ENCODE measurements around the gene UBE2Q2.

The UBE2Q2 gene

GRCh38 chr15:75814794-75815193 lies 28.5 kb upstream of the UBE2Q2 start:
- TF ChIP-seq JUND (IDR thresholded peaks at IDR 0.05; ENCODE audit: low read depth): no peak
- in situ Hi-C loops (cut with HindIII; ENCODE audit: low pct_unique_long_range_greater_than_20kb, low sequenced_read_pairs): no loop called here
- DNase-seq (ENCODE audit: low read depth in 1 of 2, low spot score in 1 of 2): no peak

GRCh38 chr15:75815811-75816719 lies 27.2 kb upstream of the UBE2Q2 start:
- no peak for DNase-seq (ENCODE audit: low read depth in 1 of 2, low spot score in 1 of 2)
- no peak for TF ChIP-seq JUND (IDR thresholded peaks at IDR 0.05; ENCODE audit: low read depth)
- in situ Hi-C loops (cut with HindIII; ENCODE audit: low pct_unique_long_range_greater_than_20kb, low sequenced_read_pairs): no loop called here

DNA sequence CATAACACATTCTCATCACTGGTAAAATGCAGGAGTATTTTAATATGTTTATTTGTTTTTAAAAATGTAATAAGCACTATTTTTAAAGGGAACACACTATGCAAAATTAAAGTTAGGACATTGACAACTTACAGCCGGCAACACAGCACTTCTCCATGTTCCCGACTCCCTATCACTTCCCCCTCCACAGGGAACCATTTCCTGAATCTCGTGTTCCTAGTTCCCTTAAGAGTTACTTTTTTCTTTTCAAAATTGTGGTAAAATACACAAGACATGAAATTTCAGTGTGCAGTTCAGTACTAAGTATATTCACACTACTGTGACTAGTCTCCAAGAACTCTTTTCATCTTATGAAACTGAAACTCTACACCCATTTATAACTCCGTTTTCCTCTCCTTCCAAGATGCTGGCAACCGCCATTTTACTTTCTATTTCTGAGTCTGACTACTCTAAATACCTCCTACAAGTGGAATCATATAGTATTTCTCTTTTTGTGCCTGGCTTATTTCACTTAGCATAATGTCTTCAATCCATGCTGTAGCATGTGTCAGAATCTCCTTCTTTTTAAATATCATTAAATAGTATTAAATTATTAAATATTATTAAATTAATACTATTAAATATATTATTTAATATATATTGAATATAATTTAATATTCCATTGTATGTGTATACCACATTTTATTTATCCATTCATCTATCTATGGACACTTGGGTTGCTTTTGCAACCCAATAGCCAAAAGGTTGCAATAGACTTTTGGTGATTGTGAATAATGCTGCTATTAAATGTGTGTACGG lies 25.9 kb upstream of the UBE2Q2 start:
- no peak for TF ChIP-seq JUND (IDR thresholded peaks at IDR 0.05; ENCODE audit: low read depth)
- in situ Hi-C loops (cut with HindIII; ENCODE audit: low pct_unique_long_range_greater_than_20kb, low sequenced_read_pairs): no loop called here
- DNase-seq (ENCODE audit: low read depth in 1 of 2, low spot score in 1 of 2): no peak

GRCh38 chr15:75820206-75820605 lies 23.0 kb upstream of the UBE2Q2 start:
- no peak for DNase-seq (ENCODE audit: low read depth in 1 of 2, low spot score in 1 of 2)
- in situ Hi-C loops (cut with HindIII; ENCODE audit: low pct_unique_long_range_greater_than_20kb, low sequenced_read_pairs): no loop called here
- no peak for TF ChIP-seq JUND (IDR thresholded peaks at IDR 0.05; ENCODE audit: low read depth)

GRCh38 chr15:75821786-75822345 lies 21.4 kb upstream of the UBE2Q2 start:
- TF ChIP-seq JUND (IDR thresholded peaks at IDR 0.05; ENCODE audit: low read depth): no peak
- in situ Hi-C loops (cut with HindIII; ENCODE audit: low pct_unique_long_range_greater_than_20kb, low sequenced_read_pairs): no loop called here
- no peak for DNase-seq (ENCODE audit: low read depth in 1 of 2, low spot score in 1 of 2)

DNA sequence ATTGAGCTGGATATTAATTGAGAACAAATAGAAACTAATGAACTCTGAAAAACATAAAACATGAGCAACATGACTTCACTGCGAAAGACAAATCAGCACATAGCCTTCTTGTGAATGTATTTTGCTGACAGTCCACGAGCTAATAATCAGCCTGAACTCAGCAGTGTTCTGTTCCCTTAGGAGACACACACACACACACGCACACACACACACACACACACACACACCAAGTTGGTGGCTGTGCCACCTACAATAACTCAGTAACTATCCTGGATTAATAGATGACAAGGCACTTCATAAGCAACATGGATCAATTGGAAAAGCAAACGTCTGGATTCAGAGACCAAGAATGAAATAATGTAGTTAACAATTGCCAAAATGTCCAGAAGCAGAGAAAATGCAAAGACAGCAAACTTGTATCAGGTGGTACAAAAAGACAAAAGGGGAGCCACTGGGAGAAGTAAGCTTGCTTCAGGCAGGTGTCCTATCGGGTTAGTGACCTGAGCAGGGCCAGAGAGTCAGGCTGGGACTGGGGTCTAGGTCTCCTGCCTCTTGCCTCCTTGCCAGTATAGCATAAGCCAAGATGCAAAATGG lies 20.5 kb upstream of the UBE2Q2 start:
- in situ Hi-C loops (cut with HindIII; ENCODE audit: low pct_unique_long_range_greater_than_20kb, low sequenced_read_pairs): no loop called here
- no peak for TF ChIP-seq JUND (IDR thresholded peaks at IDR 0.05; ENCODE audit: low read depth)

GRCh38 chr15:75823860-75824613 lies 19.2 kb upstream of the UBE2Q2 start:
- TF ChIP-seq JUND (IDR thresholded peaks at IDR 0.05; ENCODE audit: low read depth): no peak
- in situ Hi-C loops (cut with HindIII; ENCODE audit: low pct_unique_long_range_greater_than_20kb, low sequenced_read_pairs): no loop called here
- DNase-seq (ENCODE audit: low read depth in 1 of 2, low spot score in 1 of 2): no peak

More for the DNA sequence above, 20.5 kb upstream of the UBE2Q2 start:
- no peak for DNase-seq (ENCODE audit: low read depth in 1 of 2, low spot score in 1 of 2)

GRCh38 chr15:75827691-75828090 lies 15.6 kb upstream of the UBE2Q2 start:
- DNase-seq (ENCODE audit: low read depth in 1 of 2, low spot score in 1 of 2): no peak
- TF ChIP-seq JUND (IDR thresholded peaks at IDR 0.05; ENCODE audit: low read depth): no peak
- in situ Hi-C loops (cut with HindIII; ENCODE audit: low pct_unique_long_range_greater_than_20kb, low sequenced_read_pairs): no loop called here

DNA sequence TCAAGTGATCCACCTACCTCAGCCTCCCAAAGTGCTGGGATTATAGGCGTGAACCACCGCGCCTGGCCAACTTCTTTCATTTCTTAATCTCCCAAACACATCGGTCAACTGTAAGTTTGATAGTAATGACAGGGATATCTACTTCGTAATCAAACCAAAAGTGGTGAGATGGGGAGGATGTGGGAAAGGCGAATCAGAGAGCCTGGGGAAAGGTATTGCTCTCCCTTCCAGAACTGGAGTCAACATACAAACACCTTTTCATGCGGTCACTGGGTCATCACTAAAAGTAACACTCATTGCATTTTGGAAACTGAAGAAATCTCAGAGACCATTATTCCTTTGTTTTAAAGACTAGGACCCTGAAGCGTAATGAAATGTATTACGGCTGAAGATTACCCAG lies 14.8 kb upstream of the UBE2Q2 start:
- in situ Hi-C loops (cut with HindIII; ENCODE audit: low pct_unique_long_range_greater_than_20kb, low sequenced_read_pairs): no loop called here
- TF ChIP-seq JUND (IDR thresholded peaks at IDR 0.05; ENCODE audit: low read depth): no peak
- no peak for DNase-seq (ENCODE audit: low read depth in 1 of 2, low spot score in 1 of 2)

DNA sequence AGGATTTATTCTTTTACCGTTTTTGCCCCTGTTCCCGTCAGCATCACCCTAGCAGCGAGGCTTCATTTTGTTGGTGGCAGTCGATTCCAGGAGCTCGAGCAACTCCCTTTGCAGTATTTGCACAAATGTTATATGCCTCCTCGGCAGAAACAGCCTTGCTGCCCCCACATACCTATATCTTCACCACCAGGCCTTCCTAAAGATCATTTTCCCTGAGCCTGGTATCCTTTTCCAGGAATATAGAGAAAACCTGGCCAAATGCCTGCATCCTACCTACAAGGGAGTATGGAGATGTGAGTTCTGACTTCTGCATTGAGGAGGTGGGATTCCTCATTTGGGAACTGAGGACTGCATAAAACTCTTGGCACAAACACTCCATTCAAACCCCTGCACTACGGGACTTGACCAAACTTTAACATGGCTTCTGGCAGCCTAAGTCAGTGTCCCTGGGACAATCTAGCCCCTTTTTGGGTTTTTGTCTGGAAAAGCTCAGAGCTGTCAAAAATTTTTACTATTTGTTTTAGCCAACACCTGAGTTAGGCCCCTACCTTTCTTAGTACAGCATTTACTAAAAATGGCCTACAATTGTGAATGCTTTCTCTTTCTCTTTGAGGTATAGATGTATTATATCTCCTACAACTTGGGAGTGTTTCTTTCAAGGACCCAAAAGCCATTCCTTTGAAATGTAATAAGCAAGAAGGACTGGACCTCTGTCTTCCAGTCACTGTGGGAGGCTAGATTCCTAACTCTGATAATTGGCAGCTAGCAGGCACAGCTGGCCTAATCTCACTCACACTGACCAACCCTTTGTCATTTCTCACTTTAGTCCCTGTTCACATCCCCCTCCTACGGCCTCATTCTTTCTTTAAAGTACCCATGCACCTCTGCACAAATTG lies 12.1 kb upstream of the UBE2Q2 start:
- no peak for TF ChIP-seq JUND (IDR thresholded peaks at IDR 0.05; ENCODE audit: low read depth)
- DNase-seq (ENCODE audit: low read depth in 1 of 2, low spot score in 1 of 2): no peak
- in situ Hi-C loops (cut with HindIII; ENCODE audit: low pct_unique_long_range_greater_than_20kb, low sequenced_read_pairs): no loop called here

DNA sequence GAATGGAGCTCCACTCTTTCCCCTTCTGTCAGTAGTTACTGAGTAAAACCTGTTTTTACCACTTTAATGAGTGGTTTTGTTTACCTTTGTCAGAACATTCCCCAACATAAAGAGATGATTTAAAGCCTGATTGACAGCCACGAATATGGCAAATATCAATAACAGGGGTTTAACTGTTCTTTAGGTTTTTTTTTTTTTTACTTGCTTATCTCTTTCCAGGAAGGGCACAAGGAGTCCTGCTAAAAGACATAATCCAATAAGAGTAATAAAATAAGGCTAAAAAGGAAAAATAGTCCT lies 11.5 kb upstream of the UBE2Q2 start:
- no peak for TF ChIP-seq JUND (IDR thresholded peaks at IDR 0.05; ENCODE audit: low read depth)
- in situ Hi-C loops (cut with HindIII; ENCODE audit: low pct_unique_long_range_greater_than_20kb, low sequenced_read_pairs): no loop called here
- DNase-seq (ENCODE audit: low read depth in 1 of 2, low spot score in 1 of 2): no peak

All from T47D (cell line).